Measurements from ENCODE around the gene PIGV. TPM values are rescaled to one million over a fixed set of nuclear protein-coding genes. Genes with fewer than 3 reads are reported as not detected.

Gene PIGV
- total and polyA plus RNA-seq, 5 donors from 2014 or later: 8.3 to 13.2 (median 9.1) TPM

GRCh38 chr1:26774462-26774861 is 13.3 kb upstream of the PIGV start:
- Mint-ChIP-seq H3K4me3 (no peak overlapping the region), H3K36me3 (peaks cover 60% of the 10 kb centered on the region), H3K4me1 (peaks cover 0 to 16% (median 13%) of the 10 kb centered on the region in 4 donors)

GRCh38 chr1:26775666-26776065 is 12.1 kb upstream of the PIGV start:
- H3K36me3 ChIP-seq (ENCODE audit: control insufficient read depth, insufficient read depth, low read length): peaks cover 98% of the 10 kb centered on the region
- DNase-seq (no peak), ATAC-seq (ENCODE audit: low read depth in 2 of 2) (no peak)
- H3K27ac ChIP-seq (ENCODE audit: insufficient read depth, low read length, poor library complexity, severe bottlenecking): no peak overlapping the region
- no peaks in the 10 kb centered on the region for H3K4me1 ChIP-seq (ENCODE audit: control insufficient read depth, insufficient read depth, low read length, poor library complexity, severe bottlenecking)
- Mint-ChIP-seq H3K36me3 (peaks cover 56% of the 10 kb centered on the region), H3K4me3 (no peak overlapping the region), H3K27ac (peak overlapping the region in 1 of 3 donors; percentile 16), H3K4me1 (peaks cover 0 to 15% (median 12%) of the 10 kb centered on the region in 4 donors), H3K27me3 (no peaks in the 10 kb centered on the region), H3K9me3 (peaks cover 0 to 2% (median 0%) of the 10 kb centered on the region in 7 donors)
- no peak overlapping the region for H3K4me3 ChIP-seq (ENCODE audit: low read depth, low read length)
- H3K27me3 ChIP-seq (ENCODE audit: control insufficient read depth, insufficient read depth, low read length): no peaks in the 10 kb centered on the region
- no peaks in the 10 kb centered on the region for H3K9me3 ChIP-seq (ENCODE audit: control insufficient read depth in 2 of 2, low read length in 2 of 2)

More at GRCh38 chr1:26774462-26774861, 13.3 kb upstream of the PIGV start:
- no peaks in the 10 kb centered on the region for H3K27me3 ChIP-seq (ENCODE audit: control insufficient read depth, insufficient read depth, low read length)
- ATAC-seq (ENCODE audit: low read depth in 2 of 2): no peak
- DNase-seq: no peak
- H3K4me3 ChIP-seq (ENCODE audit: low read depth, low read length): no peak overlapping the region
- Mint-ChIP-seq H3K9me3 (peaks cover 0 to 2% (median 0%) of the 10 kb centered on the region in 7 donors), H3K27ac (peak overlapping the region in 2 of 3 donors; percentile 23 to 67), H3K27me3 (no peaks in the 10 kb centered on the region)
- no peaks in the 10 kb centered on the region for H3K9me3 ChIP-seq (ENCODE audit: control insufficient read depth in 2 of 2, low read length in 2 of 2)
- no peaks in the 10 kb centered on the region for H3K4me1 ChIP-seq (ENCODE audit: control insufficient read depth, insufficient read depth, low read length, poor library complexity, severe bottlenecking)
- peaks cover 97% of the 10 kb centered on the region for H3K36me3 ChIP-seq (ENCODE audit: control insufficient read depth, insufficient read depth, low read length)
- no peak overlapping the region for H3K27ac ChIP-seq (ENCODE audit: insufficient read depth, low read length, poor library complexity, severe bottlenecking)

- Histone ChIP-seq H3K4me1 (ENCODE audit: control insufficient read depth, insufficient read depth, low read length, poor library complexity, severe bottlenecking) (peaks cover 4% of the 10 kb centered on the region), H3K27ac (ENCODE audit: insufficient read depth, low read length, poor library complexity, severe bottlenecking) (no peak overlapping the region), H3K4me3 (ENCODE audit: low read depth, low read length) (no peak overlapping the region), H3K9me3 (ENCODE audit: control insufficient read depth in 2 of 2, low read length in 2 of 2) (no peaks in the 10 kb centered on the region), H3K27me3 (ENCODE audit: control insufficient read depth, insufficient read depth, low read length) (no peaks in the 10 kb centered on the region), H3K36me3 (ENCODE audit: control insufficient read depth, insufficient read depth, low read length) (peaks cover 72% of the 10 kb centered on the region)
- no peak for ATAC-seq (ENCODE audit: low read depth in 2 of 2)
- H3K9me3 Mint-ChIP-seq: peaks cover 0 to 2% (median 0%) of the 10 kb centered on the region in 7 donors
- peaks cover 7 to 36% (median 28%) of the 10 kb centered on the region in 4 donors for H3K4me1 Mint-ChIP-seq
- peak overlapping the region in 2 of 3 donors; percentile 39 to 70 for H3K27ac Mint-ChIP-seq
- peak overlapping the region in 1 of 4 donors; percentile 48 for H3K4me3 Mint-ChIP-seq
- no peak for DNase-seq
- peaks cover 41% of the 10 kb centered on the region for H3K36me3 Mint-ChIP-seq
- no peaks in the 10 kb centered on the region for H3K27me3 Mint-ChIP-seq
Observed at GRCh38 chr1:26779098-26779668, 8.6 kb upstream of the PIGV start.

GRCh38 chr1:26780344-26780957 is 7.3 kb upstream of the PIGV start:
- Histone ChIP-seq H3K27me3 (ENCODE audit: control insufficient read depth, insufficient read depth, low read length) (no peaks in the 10 kb centered on the region), H3K9me3 (ENCODE audit: control insufficient read depth in 2 of 2, low read length in 2 of 2) (no peaks in the 10 kb centered on the region), H3K4me1 (ENCODE audit: control insufficient read depth, insufficient read depth, low read length, poor library complexity, severe bottlenecking) (peaks cover 10% of the 10 kb centered on the region), H3K4me3 (ENCODE audit: low read depth, low read length) (no peak overlapping the region), H3K36me3 (ENCODE audit: control insufficient read depth, insufficient read depth, low read length) (peaks cover 59% of the 10 kb centered on the region), H3K27ac (ENCODE audit: insufficient read depth, low read length, poor library complexity, severe bottlenecking) (no peak overlapping the region)
- no peak overlapping the region for H3K4me3 Mint-ChIP-seq
- H3K4me1 Mint-ChIP-seq: peaks cover 8 to 48% (median 35%) of the 10 kb centered on the region in 4 donors
- H3K27me3 Mint-ChIP-seq: no peaks in the 10 kb centered on the region
- peaks cover 0 to 2% (median 0%) of the 10 kb centered on the region in 7 donors for H3K9me3 Mint-ChIP-seq
- H3K27ac Mint-ChIP-seq: no peak overlapping the region
- no peak for DNase-seq
- H3K36me3 Mint-ChIP-seq: peaks cover 36% of the 10 kb centered on the region
- no peak for ATAC-seq (ENCODE audit: low read depth in 2 of 2)

GRCh38 chr1:26781206-26781825 is 6.4 kb upstream of the PIGV start:
- no peaks in the 10 kb centered on the region for H3K27me3 Mint-ChIP-seq
- H3K27me3 ChIP-seq (ENCODE audit: control insufficient read depth, insufficient read depth, low read length): no peaks in the 10 kb centered on the region
- H3K27ac Mint-ChIP-seq: peak overlapping the region; percentile 5 to 87 (median 66)
- H3K4me3 Mint-ChIP-seq: no peak overlapping the region
- peaks cover 14 to 56% (median 40%) of the 10 kb centered on the region in 4 donors for H3K4me1 Mint-ChIP-seq
- peaks cover 30% of the 10 kb centered on the region for H3K36me3 Mint-ChIP-seq
- peaks cover 19% of the 10 kb centered on the region for H3K4me1 ChIP-seq (ENCODE audit: control insufficient read depth, insufficient read depth, low read length, poor library complexity, severe bottlenecking)
- H3K27ac ChIP-seq (ENCODE audit: insufficient read depth, low read length, poor library complexity, severe bottlenecking): peak overlapping the region; percentile 2
- no peak overlapping the region for H3K4me3 ChIP-seq (ENCODE audit: low read depth, low read length)
- H3K36me3 ChIP-seq (ENCODE audit: control insufficient read depth, insufficient read depth, low read length): peaks cover 51% of the 10 kb centered on the region
- no peak for DNase-seq
- peaks cover 0 to 2% (median 0%) of the 10 kb centered on the region in 7 donors for H3K9me3 Mint-ChIP-seq
- H3K9me3 ChIP-seq (ENCODE audit: control insufficient read depth in 2 of 2, low read length in 2 of 2): no peaks in the 10 kb centered on the region
- ATAC-seq (ENCODE audit: low read depth in 2 of 2): no peak

- ATAC-seq (ENCODE audit: low read depth in 2 of 2): no peak
- DNase-seq: no peak
- no peak overlapping the region for H3K4me3 ChIP-seq (ENCODE audit: low read depth, low read length)
- Mint-ChIP-seq H3K9me3 (peaks cover 0 to 2% (median 0%) of the 10 kb centered on the region in 7 donors), H3K27me3 (peaks cover 9% of the 10 kb centered on the region), H3K36me3 (peaks cover 24% of the 10 kb centered on the region), H3K27ac (peak overlapping the region; percentile 38 to 94 (median 87)), H3K4me3 (peak overlapping the region in 2 of 4 donors; percentile 2 to 30), H3K4me1 (peaks cover 20 to 67% (median 51%) of the 10 kb centered on the region in 4 donors)
- H3K9me3 ChIP-seq (ENCODE audit: control insufficient read depth in 2 of 2, low read length in 2 of 2): no peaks in the 10 kb centered on the region
- H3K27ac ChIP-seq (ENCODE audit: insufficient read depth, low read length, poor library complexity, severe bottlenecking): no peak overlapping the region
- H3K36me3 ChIP-seq (ENCODE audit: control insufficient read depth, insufficient read depth, low read length): peaks cover 38% of the 10 kb centered on the region
- H3K4me1 ChIP-seq (ENCODE audit: control insufficient read depth, insufficient read depth, low read length, poor library complexity, severe bottlenecking): peaks cover 31% of the 10 kb centered on the region
- H3K27me3 ChIP-seq (ENCODE audit: control insufficient read depth, insufficient read depth, low read length): no peaks in the 10 kb centered on the region
Observed at GRCh38 chr1:26782521-26783212, 5.1 kb upstream of the PIGV start.

DNA sequence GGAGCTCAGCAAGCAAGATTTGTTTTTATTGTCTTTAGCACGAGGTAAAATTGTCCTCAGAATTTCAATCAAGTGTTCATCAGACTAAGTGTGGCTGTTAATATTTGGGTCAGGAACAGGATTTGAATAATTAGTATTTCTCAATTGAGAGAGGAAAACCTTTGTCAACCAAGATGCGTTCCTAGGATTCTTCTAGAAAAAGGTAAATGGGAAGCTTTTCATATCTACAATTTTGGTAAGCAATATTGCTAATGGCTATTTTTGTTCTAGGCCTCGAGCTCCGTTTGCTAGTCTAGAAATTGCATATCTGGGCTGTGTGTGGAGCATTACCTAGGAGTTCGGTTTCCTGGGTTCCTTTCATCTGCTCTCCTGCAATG is 4.1 kb upstream of the PIGV start:
- H3K36me3 ChIP-seq (ENCODE audit: control insufficient read depth, insufficient read depth, low read length): peaks cover 29% of the 10 kb centered on the region
- H3K36me3 Mint-ChIP-seq: peaks cover 17% of the 10 kb centered on the region
- H3K4me3 ChIP-seq (ENCODE audit: low read depth, low read length): no peak overlapping the region
- no peak overlapping the region for H3K27ac ChIP-seq (ENCODE audit: insufficient read depth, low read length, poor library complexity, severe bottlenecking)
- peaks cover 9% of the 10 kb centered on the region for H3K27me3 Mint-ChIP-seq
- H3K9me3 ChIP-seq (ENCODE audit: control insufficient read depth in 2 of 2, low read length in 2 of 2): no peaks in the 10 kb centered on the region
- ATAC-seq (ENCODE audit: low read depth in 2 of 2) (no peak), DNase-seq (no peak)
- H3K4me1 ChIP-seq (ENCODE audit: control insufficient read depth, insufficient read depth, low read length, poor library complexity, severe bottlenecking): peaks cover 36% of the 10 kb centered on the region
- peak overlapping the region in 1 of 4 donors; percentile 30 for H3K4me3 Mint-ChIP-seq
- H3K4me1 Mint-ChIP-seq: peaks cover 20 to 67% (median 47%) of the 10 kb centered on the region in 4 donors
- peak overlapping the region; percentile 38 to 100 (median 56) for H3K27ac Mint-ChIP-seq
- no peaks in the 10 kb centered on the region for H3K27me3 ChIP-seq (ENCODE audit: control insufficient read depth, insufficient read depth, low read length)
- H3K9me3 Mint-ChIP-seq: peaks cover 0 to 2% (median 0%) of the 10 kb centered on the region in 7 donors
